MG63 (cell line): ENCODE results near the gene NIT1. TPM values are rescaled to one million over a fixed set of nuclear protein-coding genes. Genes with fewer than 3 reads are reported as not detected.

Experiments
- DNase-seq: peaks from one replicate; pipeline ENCODE4 v3.0.0-alpha.2; 2020
- H3K27me3 ChIP-seq: fragments of 250-450 bp; sonication (Bioruptor Pico); 2 replicates; pipeline ENCODE4 v1.5.1; 2020; ENCODE audit warnings: mild to moderate bottlenecking, moderate library complexity
- H3K36me3 ChIP-seq: fragments of 250-450 bp; sonication (Bioruptor Pico); 2 replicates; pipeline ENCODE4 v1.5.1; 2020; ENCODE audit warnings: mild to moderate bottlenecking, moderate library complexity
- H3K4me3 ChIP-seq: fragments of 250-450 bp; sonication (Bioruptor Pico); 2 replicates; pipeline ENCODE4 v1.5.1; 2020; ENCODE audit warnings: mild to moderate bottlenecking, moderate library complexity
- H3K9me3 ChIP-seq: fragments of 250-450 bp; sonication (Bioruptor Pico); 2 replicates; pipeline ENCODE4 v1.5.1; 2020; ENCODE audit warnings: mild to moderate bottlenecking, moderate library complexity
- total RNA-seq: library from RNA; depleted of rRNA; stranded (reverse); fragments of >200 nt; shearing (Covaris generic); gene quantifications from 2 replicates; pipeline ENCODE4 v1.2.3, GENCODE V29; 2014; ENCODE audit warnings: low replicate concordance; rRNA removed

Gene NIT1, protein sequence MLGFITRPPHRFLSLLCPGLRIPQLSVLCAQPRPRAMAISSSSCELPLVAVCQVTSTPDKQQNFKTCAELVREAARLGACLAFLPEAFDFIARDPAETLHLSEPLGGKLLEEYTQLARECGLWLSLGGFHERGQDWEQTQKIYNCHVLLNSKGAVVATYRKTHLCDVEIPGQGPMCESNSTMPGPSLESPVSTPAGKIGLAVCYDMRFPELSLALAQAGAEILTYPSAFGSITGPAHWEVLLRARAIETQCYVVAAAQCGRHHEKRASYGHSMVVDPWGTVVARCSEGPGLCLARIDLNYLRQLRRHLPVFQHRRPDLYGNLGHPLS
- 8.9 and 14.1 TPM in 2 replicates for total RNA-seq

DNA sequence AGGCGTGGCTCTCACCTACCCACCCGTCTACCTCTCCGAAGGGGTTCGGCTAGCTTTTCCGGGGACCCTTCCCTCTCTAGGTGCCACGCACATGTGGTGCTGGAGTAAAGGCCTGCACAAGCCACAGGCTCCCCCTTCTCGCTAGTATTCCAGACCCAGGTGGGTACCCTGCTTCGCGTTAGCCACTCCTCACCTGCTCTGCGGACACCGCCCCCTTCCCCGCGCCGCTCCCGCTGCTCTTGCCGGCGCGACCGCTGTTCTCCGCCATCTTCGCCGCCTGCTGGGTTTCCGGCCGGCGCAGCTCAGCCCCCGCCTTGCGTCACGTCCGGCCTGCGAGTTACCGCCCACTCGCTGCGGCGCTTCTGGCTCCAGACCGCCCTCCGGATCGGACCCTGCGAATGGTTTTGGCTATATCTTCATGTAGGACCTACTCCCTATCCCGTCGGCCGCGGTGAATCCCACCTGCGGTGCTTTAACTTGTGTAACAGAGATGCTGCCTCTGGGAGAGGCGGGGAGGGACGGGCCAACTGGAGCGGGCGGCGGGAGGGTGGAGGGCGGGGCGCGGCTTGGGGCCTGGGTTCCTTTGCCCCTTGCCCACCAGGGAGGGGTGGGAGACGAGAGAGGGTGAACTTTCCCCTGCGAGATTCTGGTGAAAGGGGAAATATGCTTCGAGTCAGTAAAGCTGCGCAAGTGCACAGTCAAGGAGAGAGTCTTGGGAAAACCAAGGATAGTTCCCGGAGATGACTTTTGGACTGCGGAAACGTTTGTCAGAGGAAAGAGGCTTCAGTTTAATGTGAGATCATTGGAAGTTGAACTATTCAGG, at the start of gene NIT1, which contains the start of gene PFDN2:
NIT1 (plus strand) TSS at position 347 of the 823 bp plus-strand sequence; CDS start at position 419, 72 bp downstream.
PFDN2 (minus strand) TSS at position 279 of the 823 bp plus-strand sequence; CDS start at position 268, 11 bp downstream.
- peak; percentile 93 for DNase-seq
- H3K36me3 ChIP-seq: peaks cover 78% of the 10 kb centered on the region
- peak within 1 kb of the TSS; percentile 99 for H3K4me3 ChIP-seq
- H3K27me3 ChIP-seq: no peaks in the 10 kb centered on the region
- no peaks in the 10 kb centered on the region for H3K9me3 ChIP-seq

DNA sequence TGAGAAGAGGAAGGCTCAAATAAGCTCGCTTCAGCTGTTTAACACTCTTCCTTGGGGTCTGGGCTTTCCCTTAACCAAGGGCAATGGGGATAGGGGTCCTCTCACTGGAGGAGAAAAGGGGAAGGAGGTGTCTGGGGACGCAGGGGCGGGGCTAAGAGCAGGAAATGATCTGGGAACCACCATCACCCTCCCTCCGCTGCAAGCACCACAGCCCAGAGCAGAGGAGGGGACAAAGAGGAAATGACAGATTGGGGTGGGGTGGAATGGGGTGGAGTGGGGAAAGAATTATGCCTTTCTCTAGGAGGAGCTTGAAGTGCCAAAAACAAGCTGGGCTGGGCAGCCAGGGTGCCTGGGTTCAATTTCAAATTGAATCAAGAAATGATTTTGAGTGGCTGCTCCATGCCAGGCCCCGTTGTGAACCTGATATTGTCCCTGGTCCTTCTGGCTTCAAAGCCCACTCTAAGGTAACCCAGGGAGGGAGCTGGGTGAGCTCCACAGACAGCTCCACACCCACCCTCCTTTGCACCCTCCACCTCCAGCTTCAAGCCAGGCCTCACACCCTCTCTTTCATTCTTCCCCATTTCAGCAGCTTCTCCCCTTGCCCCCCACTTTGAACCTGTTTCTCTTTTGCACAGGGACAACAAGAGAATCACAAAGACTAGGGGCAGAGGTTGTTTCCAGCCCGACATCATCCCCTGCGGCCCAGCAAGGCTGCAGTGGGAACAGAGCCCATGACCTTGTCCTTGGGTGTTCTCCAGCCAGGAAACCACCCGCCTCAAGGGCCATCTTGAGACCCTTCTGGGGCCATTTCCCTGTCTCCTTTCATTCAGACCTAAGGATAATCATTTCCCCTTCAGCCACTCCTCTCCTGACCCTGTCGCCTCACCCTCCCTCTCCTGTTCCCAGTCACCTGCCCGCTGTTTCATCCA, 49.3 kb upstream of the NIT1 start:
- no peak overlapping the region for H3K4me3 ChIP-seq

DNA sequence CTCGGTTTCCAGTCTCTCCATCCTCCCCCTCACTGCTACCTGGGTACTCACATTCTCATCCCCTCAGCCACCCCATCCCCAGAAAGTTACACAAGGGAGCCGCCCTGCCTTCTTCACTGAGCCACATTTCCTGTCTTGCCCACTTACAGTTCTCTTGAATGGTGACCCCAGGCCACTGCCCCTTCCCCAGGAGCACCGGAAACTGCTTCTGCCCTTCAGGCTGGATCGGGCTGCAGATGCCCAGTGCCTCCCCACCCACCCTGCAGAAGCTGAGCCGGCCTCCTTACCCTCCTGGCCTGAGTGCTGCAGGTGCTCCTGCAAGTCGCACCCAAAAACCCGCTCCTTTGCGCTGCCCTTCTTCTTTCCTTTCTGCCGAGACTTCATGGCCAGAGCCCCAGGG, 48.7 kb upstream of the NIT1 start:
- Histone ChIP-seq H3K4me3 (no peak overlapping the region), H3K36me3 (no peaks in the 10 kb centered on the region), H3K9me3 (no peaks in the 10 kb centered on the region), H3K27me3 (no peaks in the 10 kb centered on the region)
- DNase-seq: no peak

More for the DNA sequence above, 49.3 kb upstream of the NIT1 start:
- Histone ChIP-seq H3K36me3 (no peaks in the 10 kb centered on the region), H3K9me3 (no peaks in the 10 kb centered on the region), H3K27me3 (no peaks in the 10 kb centered on the region)
- no peak for DNase-seq

DNA sequence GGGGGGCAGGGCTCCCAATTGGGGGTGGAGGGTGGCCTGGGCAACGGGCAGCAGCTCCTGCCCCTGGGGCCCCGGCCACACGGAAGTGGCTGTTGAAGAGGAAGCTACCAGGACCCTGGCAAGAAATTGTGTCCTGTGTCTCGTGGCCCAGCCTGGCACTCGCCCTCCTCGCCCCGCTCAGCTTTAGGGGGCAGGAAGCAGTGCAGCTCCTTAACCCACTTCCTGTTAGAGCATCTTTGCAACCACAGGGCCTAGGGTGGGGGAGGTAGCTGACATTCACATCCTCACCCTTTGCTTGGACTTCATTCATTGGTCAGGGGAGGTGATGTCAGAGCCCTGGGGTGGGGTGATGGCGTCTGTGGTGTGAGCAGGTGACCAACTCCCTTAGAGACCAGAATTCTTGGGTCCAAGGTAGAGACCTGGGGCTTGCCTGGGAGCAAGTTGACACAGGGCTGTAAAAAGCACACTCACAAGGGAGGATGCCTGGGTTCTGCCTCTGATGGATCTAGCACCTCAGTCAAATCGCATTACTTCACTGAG, 48.1 kb upstream of the NIT1 start, which contains the start of gene ARHGAP30:
ARHGAP30 (minus strand) TSS at position 161 of the 540 bp plus-strand sequence. CDS start 267 bp downstream, outside the sequence.
- Histone ChIP-seq H3K27me3 (no peaks in the 10 kb centered on the region), H3K36me3 (no peaks in the 10 kb centered on the region), H3K9me3 (no peaks in the 10 kb centered on the region), H3K4me3 (no peak within 1 kb of the TSS)
- no peak for DNase-seq

DNA sequence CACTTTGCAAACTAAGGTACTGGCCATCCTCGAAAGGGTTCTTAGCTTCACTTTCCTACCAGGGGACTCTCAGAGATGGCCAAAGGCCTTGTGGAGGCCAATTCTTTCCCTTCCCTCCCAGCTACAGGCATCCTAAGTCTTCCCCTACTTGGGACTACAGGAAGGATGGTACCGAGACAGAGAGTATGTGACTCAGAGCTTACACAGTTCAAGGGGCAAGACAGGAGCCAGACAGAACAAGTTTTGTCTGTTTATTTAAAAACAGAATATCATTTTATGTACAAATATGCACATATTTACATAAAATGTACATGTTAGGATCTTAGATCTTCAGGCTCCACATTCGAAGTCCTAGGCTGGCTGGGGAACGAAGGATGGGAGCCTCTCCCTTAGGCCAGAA, 47.1 kb upstream of the NIT1 start:
- no peak overlapping the region for H3K4me3 ChIP-seq
- H3K36me3 ChIP-seq: no peaks in the 10 kb centered on the region
- no peak for DNase-seq
- no peaks in the 10 kb centered on the region for H3K27me3 ChIP-seq
- H3K9me3 ChIP-seq: no peaks in the 10 kb centered on the region

DNA sequence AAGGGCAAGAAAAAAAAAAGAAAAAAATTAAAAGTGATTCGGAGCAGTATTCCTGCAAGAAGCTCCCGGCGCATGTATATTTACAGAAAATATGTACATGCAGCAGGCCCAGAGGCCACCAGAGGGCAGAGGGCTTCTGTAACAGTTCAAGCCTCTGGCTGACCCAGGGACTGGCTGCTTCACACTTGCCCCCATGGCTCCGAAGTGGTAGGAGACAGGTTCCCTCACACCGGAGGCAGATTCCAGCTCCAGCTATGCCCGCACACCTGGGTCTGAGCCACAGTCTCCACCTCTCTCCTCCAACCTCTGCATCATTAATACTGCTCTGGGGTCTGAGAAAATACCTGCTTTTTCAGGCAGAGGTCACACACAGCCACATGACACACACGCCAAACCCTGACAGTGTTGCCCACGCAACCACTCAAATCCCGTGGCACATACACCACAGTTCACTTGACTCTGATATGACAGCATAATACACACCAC, 46.0 kb upstream of the NIT1 start:
- DNase-seq: peak; percentile 48
- H3K27me3 ChIP-seq: no peaks in the 10 kb centered on the region
- H3K9me3 ChIP-seq: no peaks in the 10 kb centered on the region
- H3K36me3 ChIP-seq: no peaks in the 10 kb centered on the region
- H3K4me3 ChIP-seq: no peak overlapping the region

DNA sequence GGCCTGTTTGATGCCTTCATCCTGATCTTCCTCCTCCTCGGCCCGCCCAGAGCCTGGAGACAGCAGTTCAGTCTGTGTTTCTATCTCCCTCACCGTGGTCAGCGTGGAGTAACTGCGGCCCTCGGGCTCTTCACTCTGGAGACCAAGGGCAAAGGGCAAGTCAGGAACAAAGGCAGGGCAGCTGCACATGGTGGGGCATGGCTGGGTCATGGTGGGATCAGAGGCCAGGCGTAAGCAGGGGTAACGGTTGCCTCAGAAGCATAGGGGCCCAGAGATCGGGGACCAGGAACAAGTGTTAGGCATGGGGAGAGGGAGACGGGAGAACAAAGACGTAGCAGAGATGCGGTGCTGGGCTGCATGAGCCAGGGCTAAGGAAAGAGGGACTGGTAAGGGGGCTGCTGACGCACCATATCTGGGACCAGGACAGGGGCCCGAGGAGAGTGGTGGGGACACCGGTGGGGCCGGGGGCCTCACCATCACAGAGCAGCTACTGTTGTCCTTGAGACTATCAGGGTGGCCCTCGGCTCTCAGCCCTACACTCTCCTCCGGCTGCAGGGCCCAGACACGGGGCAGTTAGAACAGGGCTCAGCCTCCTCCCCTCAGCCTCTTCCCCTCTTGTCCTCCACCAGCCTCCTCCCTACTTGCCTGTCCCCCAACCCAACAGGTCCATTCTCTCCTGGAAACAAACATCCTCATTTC, 45.0 kb upstream of the NIT1 start:
- no peaks in the 10 kb centered on the region for H3K9me3 ChIP-seq
- no peaks in the 10 kb centered on the region for H3K36me3 ChIP-seq
- DNase-seq: no peak
- no peaks in the 10 kb centered on the region for H3K27me3 ChIP-seq
- no peak overlapping the region for H3K4me3 ChIP-seq

DNA sequence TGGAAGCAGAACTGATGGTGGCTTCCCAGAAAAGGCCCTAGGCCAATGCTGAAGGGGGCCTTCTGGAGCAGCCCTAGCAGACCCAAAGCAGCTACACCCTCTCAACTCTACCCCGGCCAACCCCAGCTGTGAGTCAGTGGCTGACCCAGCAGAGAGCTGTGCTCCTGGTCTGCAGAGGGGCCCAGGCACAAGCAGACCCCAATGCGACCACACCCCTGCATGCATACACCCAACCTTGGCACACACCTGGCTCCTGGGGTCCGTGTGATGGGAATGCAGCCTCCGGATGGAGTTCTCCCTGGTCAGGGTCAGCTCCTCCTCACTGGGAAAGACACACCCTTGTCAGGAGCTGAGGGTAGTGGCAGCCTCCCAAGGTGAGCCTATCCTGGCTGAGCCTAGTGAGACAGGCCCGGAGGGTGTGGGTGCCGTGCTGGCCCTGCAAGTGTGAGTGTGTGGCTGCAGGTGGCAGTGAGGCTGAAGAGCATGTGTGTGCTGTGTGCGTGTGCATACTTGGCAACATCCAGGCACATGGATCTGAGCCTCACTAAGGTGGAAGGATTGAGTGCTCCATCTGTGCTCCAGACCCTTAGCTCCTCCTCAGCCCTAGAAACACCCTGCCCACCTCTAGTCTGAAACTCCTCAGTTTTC, 44.3 kb upstream of the NIT1 start:
- no peaks in the 10 kb centered on the region for H3K9me3 ChIP-seq
- no peak for DNase-seq
- no peaks in the 10 kb centered on the region for H3K36me3 ChIP-seq
- no peak overlapping the region for H3K4me3 ChIP-seq
- H3K27me3 ChIP-seq: no peaks in the 10 kb centered on the region

DNA sequence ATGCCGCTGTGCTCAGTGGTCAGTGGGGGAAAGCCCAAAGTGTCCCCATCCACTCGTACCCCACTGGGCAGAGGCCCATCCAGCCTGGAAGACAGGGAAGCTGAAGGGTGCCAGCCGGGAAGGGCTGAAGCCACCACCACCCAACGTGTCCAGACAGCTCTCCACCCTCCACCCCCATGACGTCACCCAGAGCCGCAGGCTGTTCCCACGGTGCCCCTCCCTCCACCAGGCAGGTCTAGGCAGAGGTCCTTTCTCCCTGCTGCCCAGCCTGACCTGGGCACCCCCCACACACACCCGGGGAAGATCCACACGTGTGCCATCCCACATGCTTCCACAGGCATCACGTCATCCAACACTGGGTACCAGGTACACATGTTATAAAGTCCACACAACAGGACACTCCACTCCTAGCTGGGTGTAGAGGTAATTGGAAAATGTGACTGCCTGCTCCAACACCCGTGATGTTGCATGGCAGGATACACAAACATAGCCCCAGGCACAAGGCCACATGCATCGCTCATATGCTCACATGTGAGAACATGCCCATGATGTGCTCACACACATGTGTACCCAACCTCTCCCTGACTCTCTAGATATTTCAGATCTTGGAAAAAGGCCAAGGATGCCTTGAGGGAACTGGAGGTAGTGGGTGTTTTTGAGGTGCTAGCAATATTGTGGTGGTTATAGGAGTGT, 43.1 kb upstream of the NIT1 start:
- Histone ChIP-seq H3K4me3 (no peak overlapping the region), H3K36me3 (no peaks in the 10 kb centered on the region), H3K27me3 (no peaks in the 10 kb centered on the region), H3K9me3 (no peaks in the 10 kb centered on the region)
- no peak for DNase-seq

DNA sequence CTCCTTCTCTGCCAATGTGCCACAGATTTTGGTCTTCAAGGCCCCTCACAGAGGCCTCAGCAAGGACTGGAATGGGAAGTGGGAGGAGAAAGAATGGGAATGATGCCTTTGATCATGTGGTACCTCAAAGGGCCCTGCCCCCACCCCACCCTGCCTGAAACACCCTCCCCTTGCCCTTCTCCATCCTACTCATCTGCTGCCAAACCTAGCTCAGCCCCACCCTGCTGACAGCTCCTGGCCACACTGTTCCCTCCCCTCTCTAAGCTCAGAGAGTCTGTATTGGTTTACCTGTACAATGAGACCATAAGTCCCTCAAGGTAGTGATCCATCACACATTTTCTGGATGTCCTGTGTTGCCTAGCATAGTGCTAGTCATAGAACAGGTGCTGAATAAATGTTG, 41.5 kb upstream of the NIT1 start:
- H3K36me3 ChIP-seq: no peaks in the 10 kb centered on the region
- H3K9me3 ChIP-seq: no peaks in the 10 kb centered on the region
- H3K4me3 ChIP-seq: no peak overlapping the region
- DNase-seq: no peak
- no peaks in the 10 kb centered on the region for H3K27me3 ChIP-seq

DNA sequence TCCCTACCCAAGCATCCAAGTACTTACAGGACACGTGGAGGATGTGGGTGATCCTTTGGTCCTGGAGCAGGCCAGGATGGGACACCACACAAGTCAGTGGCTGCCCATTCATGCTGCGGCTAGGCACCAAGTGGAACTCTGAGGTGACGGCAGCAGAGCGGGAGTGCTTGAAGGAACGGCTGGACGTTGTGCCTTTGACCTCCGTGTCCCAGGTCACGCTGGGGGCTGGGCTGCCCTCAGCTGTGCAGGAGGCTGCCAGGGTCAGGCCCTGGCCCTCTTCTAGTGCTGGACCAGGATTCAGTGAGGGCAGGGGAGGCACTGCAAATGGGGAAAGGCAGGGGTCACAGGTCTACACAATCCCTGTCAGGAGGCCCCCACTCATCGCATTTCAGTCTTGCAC, 40.5 kb upstream of the NIT1 start:
- DNase-seq: no peak
- Histone ChIP-seq H3K27me3 (no peaks in the 10 kb centered on the region), H3K36me3 (no peaks in the 10 kb centered on the region), H3K4me3 (no peak overlapping the region), H3K9me3 (no peaks in the 10 kb centered on the region)

DNA sequence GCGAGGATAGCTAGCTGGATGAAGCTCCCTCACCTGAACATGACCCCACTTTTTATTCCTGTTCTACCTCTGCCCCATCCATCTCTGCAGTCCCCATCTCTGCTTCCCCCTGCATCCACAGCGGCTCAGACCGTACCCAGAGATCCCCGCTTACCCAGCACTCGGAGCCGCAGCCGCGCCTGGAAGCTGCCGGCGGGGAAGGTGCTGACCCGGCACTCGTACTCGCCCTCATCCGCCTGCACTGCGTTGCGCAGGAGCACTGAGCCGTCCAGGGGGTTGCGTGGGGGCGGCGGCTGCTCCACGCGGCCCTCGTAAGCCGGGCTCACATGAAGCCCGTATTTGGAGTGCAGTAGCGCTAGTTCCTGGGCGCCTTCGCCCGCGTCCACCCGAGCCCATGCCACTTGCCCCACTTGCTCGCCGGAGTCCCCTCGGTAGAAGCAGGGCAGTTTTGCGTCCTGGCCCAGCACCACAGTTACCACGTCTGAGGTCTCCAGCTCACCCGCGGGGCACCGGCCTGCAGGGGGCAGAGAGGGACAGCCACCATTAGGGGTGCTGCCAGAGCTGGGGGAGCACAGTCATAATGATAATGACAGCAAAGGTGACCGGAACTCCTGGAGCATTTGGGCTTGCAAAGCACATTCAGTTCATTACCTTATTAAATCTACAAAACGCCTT, 38.3 kb upstream of the NIT1 start:
- H3K27me3 ChIP-seq: no peaks in the 10 kb centered on the region
- H3K4me3 ChIP-seq: no peak overlapping the region
- no peak for DNase-seq
- H3K36me3 ChIP-seq: no peaks in the 10 kb centered on the region
- no peaks in the 10 kb centered on the region for H3K9me3 ChIP-seq

DNA sequence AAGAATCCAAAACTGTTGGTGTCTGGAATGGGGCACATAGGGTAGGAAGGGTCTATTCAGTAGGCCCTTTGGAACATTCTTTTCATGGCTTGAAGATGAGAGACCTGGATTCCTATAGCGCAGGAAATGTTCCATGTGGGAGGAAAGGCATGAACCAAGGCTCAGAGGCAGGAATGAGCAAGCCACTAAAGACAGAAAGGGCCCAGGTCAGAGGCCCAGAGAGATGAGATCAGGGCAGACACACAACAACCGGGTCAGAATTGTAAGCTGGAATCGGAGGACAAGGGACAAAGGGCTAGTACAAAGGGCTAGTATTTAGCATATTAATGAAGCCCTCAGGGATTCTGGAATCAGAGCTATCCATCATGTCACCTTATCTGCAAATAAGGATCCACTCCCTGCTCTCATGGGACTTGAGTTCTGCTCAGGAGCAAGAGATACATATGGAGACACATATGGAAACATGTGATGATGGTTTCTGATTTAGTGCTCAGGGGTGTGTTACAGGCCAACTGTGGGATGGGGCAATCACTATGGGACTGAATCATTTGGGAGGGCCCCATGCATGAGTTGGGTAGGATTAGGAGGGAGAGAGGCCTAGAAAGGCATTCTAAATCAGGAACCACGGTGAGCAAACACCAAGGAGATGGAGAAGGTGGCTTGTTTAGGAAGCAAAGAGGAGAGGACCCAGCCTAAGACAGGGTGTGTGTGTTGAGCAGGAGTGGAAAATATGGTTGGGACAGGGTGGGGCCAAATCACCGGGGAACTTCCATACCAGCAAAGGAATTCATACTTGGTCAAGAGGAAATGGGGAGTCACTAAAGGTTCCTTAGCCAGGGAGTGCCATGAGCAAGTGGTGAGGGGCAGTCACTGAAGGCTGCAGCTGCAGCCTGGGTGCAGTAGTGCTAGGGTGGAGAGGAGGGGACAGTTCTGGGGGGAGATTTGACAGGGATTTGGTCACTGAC, 37.2 kb upstream of the NIT1 start:
- H3K27me3 ChIP-seq: no peaks in the 10 kb centered on the region
- H3K9me3 ChIP-seq: no peaks in the 10 kb centered on the region
- H3K36me3 ChIP-seq: no peaks in the 10 kb centered on the region
- no peak for DNase-seq
- H3K4me3 ChIP-seq: no peak overlapping the region
